RWPE1 (cell line): Measurements from ENCODE around the gene TWIST2.
A peak's percentile ranks its signal among the peaks of the same experiment; 100 is the strongest.

ENCODE experiments used
- CTCF ChIA-PET: fragments of 350-600 bp; sonication (Branson Sonifier 250); formaldehyde crosslinking; extraction: SDS; loops from one replicate; lab custom pipeline; 2021; lab: Yijun Ruan, JAX
- POLR2A ChIA-PET: fragments of 400-600 bp; formaldehyde crosslinking; extraction: SDS; loops from one replicate; lab custom pipeline; 2020; ENCODE audit warnings: antibody characterized with exemption; ENCODE audit not compliant: low non-redundant PET; lab: Yijun Ruan, JAX
- DNase-seq: peaks from one replicate; pipeline ENCODE4 v3.0.0; 2012; ENCODE audit warnings: low spot score
- H3K27ac ChIP-seq: fragments of 450-650 bp; 2 replicates; pipeline ENCODE4 v1.5.1; 2017
- CTCF ChIP-seq: fragments of 450-650 bp; conservative IDR thresholded peaks from 2 replicates; pipeline ENCODE4 v1.5.1; 2017; ENCODE audit warnings: low read depth, mild to moderate bottlenecking

Gene TWIST2

GRCh38 chr2:238878051-238878735 lies 30.3 kb downstream of the TWIST2 start:
- ChIA-PET CTCF (no interaction called here), POLR2A (no interaction called here)
- no peak for DNase-seq
- no peak overlapping the region for H3K27ac ChIP-seq
- TF ChIP-seq CTCF: no peak

GRCh38 chr2:238879043-238879442 lies 31.2 kb downstream of the TWIST2 start:
- no peak overlapping the region for H3K27ac ChIP-seq
- DNase-seq: no peak
- ChIA-PET POLR2A (no interaction called here), CTCF (no interaction called here)
- TF ChIP-seq CTCF: no peak

GRCh38 chr2:238879621-238880377 lies 31.9 kb downstream of the TWIST2 start:
- ChIA-PET CTCF (no interaction called here), POLR2A (no interaction called here)
- no peak for TF ChIP-seq CTCF
- DNase-seq: no peak
- 0 out of 2 replicates have a peak overlapping the region, but pooled peaks have one; percentile 6 for H3K27ac ChIP-seq

GRCh38 chr2:238881353-238882081 lies 33.6 kb downstream of the TWIST2 start:
- POLR2A ChIA-PET: no interaction called here
- CTCF ChIA-PET: no interaction called here
- no peak for DNase-seq
- peak overlapping the region; percentile 43 for H3K27ac ChIP-seq
- no peak for TF ChIP-seq CTCF

GRCh38 chr2:238882082-238882755 lies 34.3 kb downstream of the TWIST2 start:
- no peak for TF ChIP-seq CTCF
- ChIA-PET POLR2A (no interaction called here), CTCF (no interaction called here)
- H3K27ac ChIP-seq: peak overlapping the region; percentile 43
- no peak for DNase-seq

GRCh38 chr2:238883421-238883901 lies 35.6 kb downstream of the TWIST2 start:
- CTCF ChIA-PET: no interaction called here

More at GRCh38 chr2:238883421-238883901, 35.6 kb downstream of the TWIST2 start:
- no peak overlapping the region for H3K27ac ChIP-seq
- no peak for DNase-seq
- POLR2A ChIA-PET: no interaction called here
- TF ChIP-seq CTCF: no peak
